ENCODE data around the gene IKZF3. TPM values are rescaled to one million over a fixed set of nuclear protein-coding genes. Genes with fewer than 3 reads are reported as not detected.

IKZF3 gene
- total and polyA plus RNA-seq, 10 of the 15 experiments (the other 5 are each of a cell fraction or from before 2014, with no cell fraction given): 5.5 to 98.2 (median 47.6) TPM

DNA sequence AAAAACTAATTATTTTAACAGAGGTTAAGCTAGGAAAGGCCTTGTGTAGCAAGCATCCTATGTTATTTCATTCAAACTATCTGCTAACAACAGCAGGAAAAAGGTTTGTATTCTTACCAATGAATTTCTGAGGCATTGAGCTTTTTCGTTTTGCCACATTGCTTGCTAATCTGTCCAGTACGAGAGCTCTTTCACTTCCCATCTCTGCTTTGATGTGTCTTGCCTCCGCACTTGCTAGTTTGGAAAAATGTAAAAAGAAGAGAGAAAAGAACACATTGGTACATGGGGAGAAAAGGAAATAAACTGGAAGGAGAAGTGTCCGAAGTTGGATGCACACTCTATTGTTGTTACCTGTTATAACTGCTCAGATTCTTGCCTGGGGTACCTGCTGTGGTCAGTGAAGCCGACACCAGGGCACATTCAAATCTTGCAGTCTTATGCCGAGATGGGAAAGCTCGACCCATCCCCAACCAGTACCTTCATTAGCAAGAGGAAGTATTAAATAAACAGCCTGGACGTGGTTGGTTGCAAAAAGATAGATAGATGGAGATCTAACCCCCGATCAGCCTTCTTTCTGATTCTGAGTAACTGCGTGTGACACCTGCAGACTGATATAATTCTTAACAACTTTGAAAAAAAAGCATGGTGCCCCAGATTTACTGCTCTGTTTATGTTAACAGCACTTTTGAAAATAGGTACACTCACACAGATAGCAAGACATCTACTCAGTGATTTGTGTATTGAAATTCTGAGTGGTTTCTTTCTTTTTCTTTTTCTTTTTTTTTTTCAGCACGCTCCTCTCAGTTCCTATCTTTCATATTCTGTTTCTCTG lies 86.4 kb downstream of the IKZF3 start (continued):
- TF ChIP-seq ATF7 (IDR thresholded peaks at IDR 0.05; ENCODE audit: low read depth) (peak; percentile 61; the same call in 1 of the 2 replicates), CHD1 (IDR thresholded peaks at IDR 0.05; ENCODE audit: low read depth, low read length) (no peak), ZNF622 (IDR thresholded peaks at IDR 0.05) (no peak), BMI1 (IDR thresholded peaks at IDR 0.05; ENCODE audit: borderline replicate concordance) (no peak), MTA3 (IDR thresholded peaks at IDR 0.05; ENCODE audit: borderline replicate concordance, low read length) (no peak), NR2C2 (IDR thresholded peaks at IDR 0.05; ENCODE audit: borderline replicate concordance, control insufficient read depth, insufficient read length, low read depth) (no peak), SMARCA5 (IDR thresholded peaks at IDR 0.05) (no peak), POLR2A (IDR thresholded peaks at IDR 0.05; ENCODE audit: low read depth, low read length) (peak; percentile 43; the same call in 1 of the 2 replicates), MEF2A (IDR thresholded peaks at IDR 0.05; ENCODE audit: insufficient read depth, low read depth, low read length) (peak; percentile 72; the same call in 1 of the 2 replicates), SIN3A (IDR thresholded peaks at IDR 0.05; ENCODE audit: low read depth, low read length) (no peak), JUNB (IDR thresholded peaks at IDR 0.05) (peak; percentile 81), MEF2B (IDR thresholded peaks at IDR 0.05; ENCODE audit: partially characterized antibody, poor library complexity, severe bottlenecking) (no peak), TCF3 (IDR thresholded peaks at IDR 0.05; ENCODE audit: borderline replicate concordance, insufficient read depth, low read depth, low read length) (peak; percentile 14; the same call in 1 of the 2 replicates), HDAC2 (IDR thresholded peaks at IDR 0.05) (no peak), FOXK2 (IDR thresholded peaks at IDR 0.05) (no peak), ETV6 (conservative IDR thresholded peaks at IDR 0.05 in 1 of 2, IDR thresholded peaks at IDR 0.05 in 1 of 2; ENCODE audit: borderline replicate concordance in 1 of 2, low read depth in 1 of 2) (peak in 1 of 2 experiments; percentile 65; a peak in 1 of 4 replicates), RUNX3 (IDR thresholded peaks at IDR 0.05; ENCODE audit: low read length) (peak; percentile 61), NFXL1 (IDR thresholded peaks at IDR 0.05; ENCODE audit: borderline replicate concordance) (no peak), NR2F1 (conservative IDR thresholded peaks at IDR 0.05) (0 out of 2 replicates have a peak, but pooled peaks have one; percentile 15), NFYA (IDR thresholded peaks at IDR 0.05; ENCODE audit: borderline replicate concordance, low read depth, low read length) (no peak), RELA (IDR thresholded peaks at IDR 0.05; ENCODE audit: borderline replicate concordance, partially characterized antibody) (no peak), NR2C1 (IDR thresholded peaks at IDR 0.05) (no peak)
- TF ChIP-seq, protein P1, sequence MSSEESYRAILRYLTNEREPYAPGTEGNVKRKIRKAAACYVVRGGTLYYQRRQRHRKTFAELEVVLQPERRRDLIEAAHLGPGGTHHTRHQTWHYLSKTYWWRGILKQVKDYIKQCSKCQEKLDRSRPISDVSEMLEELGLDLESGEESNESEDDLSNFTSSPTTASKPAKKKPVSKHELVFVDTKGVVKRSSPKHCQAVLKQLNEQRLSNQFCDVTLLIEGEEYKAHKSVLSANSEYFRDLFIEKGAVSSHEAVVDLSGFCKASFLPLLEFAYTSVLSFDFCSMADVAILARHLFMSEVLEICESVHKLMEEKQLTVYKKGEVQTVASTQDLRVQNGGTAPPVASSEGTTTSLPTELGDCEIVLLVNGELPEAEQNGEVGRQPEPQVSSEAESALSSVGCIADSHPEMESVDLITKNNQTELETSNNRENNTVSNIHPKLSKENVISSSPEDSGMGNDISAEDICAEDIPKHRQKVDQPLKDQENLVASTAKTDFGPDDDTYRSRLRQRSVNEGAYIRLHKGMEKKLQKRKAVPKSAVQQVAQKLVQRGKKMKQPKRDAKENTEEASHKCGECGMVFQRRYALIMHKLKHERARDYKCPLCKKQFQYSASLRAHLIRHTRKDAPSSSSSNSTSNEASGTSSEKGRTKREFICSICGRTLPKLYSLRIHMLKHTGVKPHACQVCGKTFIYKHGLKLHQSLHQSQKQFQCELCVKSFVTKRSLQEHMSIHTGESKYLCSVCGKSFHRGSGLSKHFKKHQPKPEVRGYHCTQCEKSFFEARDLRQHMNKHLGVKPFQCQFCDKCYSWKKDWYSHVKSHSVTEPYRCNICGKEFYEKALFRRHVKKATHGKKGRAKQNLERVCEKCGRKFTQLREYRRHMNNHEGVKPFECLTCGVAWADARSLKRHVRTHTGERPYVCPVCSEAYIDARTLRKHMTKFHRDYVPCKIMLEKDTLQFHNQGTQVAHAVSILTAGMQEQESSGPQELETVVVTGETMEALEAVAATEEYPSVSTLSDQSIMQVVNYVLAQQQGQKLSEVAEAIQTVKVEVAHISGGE (CRISPR knock-in tag; IDR thresholded peaks at IDR 0.05): no peak
- TF ChIP-seq, protein P2, sequence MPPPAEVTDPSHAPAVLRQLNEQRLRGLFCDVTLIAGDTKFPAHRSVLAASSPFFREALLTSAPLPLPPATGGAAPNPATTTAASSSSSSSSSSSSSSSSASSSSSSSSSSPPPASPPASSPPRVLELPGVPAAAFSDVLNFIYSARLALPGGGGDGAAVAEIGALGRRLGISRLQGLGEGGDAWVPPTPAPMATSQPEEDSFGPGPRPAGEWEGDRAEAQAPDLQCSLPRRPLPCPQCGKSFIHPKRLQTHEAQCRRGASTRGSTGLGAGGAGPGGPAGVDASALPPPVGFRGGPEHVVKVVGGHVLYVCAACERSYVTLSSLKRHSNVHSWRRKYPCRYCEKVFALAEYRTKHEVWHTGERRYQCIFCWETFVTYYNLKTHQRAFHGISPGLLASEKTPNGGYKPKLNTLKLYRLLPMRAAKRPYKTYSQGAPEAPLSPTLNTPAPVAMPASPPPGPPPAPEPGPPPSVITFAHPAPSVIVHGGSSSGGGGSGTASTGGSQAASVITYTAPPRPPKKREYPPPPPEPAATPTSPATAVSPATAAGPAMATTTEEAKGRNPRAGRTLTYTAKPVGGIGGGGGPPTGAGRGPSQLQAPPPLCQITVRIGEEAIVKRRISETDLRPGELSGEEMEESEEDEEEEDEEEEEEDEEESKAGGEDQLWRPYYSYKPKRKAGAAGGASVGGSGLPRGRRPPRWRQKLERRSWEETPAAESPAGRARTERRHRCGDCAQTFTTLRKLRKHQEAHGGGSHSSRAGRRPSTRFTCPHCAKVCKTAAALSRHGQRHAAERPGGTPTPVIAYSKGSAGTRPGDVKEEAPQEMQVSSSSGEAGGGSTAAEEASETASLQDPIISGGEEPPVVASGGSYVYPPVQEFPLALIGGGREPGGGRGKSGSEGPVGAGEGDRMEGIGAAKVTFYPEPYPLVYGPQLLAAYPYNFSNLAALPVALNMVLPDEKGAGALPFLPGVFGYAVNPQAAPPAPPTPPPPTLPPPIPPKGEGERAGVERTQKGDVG (CRISPR knock-in tag; IDR thresholded peaks at IDR 0.05): no peak
